ENCODE data around the gene CRIM1.

The CRIM1 gene

DNA sequence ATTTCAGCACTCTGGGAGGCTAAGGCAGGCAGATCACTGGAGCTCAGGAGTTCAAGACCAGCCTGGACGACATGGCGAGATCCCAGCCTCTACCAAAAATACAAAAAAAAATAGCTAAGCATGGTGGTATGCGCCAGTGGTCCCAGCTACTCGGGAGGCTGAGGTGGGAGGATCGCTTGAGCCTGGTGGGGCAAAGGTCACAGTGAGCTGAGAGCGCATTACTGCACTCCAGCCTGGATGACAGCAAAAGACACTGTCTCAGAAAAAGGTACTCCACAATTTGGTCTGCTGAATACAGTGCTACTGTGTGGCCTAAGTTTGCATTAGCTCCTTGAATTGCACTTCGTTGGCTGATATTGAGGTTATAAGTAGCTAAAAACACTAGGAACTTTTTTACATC lies 144.5 kb downstream of the CRIM1 start:
- peaks cover 6 to 49% (median 23%) of the 10 kb centered on the region in 3 donors for H3K36me3 ChIP-seq
- DNase-seq = no peak
- no peak overlapping the region for H3K4me3 ChIP-seq
- intact Hi-C loops (cut with DNase I; ENCODE audit: low total_unique reads) = no loop called here
- H3K27me3 ChIP-seq = no peaks in the 10 kb centered on the region
- peaks cover 0 to 59% (median 7%) of the 10 kb centered on the region in 4 donors for H3K4me1 ChIP-seq
- no peak overlapping the region for H3K27ac ChIP-seq
- no peaks in the 10 kb centered on the region for H3K9me3 ChIP-seq
- TF ChIP-seq, protein P1, sequence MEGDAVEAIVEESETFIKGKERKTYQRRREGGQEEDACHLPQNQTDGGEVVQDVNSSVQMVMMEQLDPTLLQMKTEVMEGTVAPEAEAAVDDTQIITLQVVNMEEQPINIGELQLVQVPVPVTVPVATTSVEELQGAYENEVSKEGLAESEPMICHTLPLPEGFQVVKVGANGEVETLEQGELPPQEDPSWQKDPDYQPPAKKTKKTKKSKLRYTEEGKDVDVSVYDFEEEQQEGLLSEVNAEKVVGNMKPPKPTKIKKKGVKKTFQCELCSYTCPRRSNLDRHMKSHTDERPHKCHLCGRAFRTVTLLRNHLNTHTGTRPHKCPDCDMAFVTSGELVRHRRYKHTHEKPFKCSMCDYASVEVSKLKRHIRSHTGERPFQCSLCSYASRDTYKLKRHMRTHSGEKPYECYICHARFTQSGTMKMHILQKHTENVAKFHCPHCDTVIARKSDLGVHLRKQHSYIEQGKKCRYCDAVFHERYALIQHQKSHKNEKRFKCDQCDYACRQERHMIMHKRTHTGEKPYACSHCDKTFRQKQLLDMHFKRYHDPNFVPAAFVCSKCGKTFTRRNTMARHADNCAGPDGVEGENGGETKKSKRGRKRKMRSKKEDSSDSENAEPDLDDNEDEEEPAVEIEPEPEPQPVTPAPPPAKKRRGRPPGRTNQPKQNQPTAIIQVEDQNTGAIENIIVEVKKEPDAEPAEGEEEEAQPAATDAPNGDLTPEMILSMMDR (IDR thresholded peaks at IDR 0.05) = no peak

DNA sequence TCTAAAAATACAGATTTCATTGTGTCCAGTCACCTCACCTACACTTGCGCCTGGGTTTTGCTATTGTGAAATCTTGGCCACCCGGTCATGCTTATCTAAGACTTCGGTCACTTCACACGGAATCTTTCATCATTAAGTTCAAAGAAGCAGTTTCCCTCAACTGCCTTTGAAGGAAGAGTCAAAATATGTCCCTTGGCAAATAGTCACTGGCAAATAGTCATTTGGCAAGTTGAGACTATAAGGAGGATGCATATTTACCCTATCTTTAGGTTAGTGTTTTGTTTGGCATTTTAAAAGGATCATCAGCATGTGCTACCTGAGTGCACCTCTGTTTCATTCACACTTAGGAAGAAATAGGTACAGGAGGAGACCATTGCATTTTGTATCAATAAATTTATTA lies 146.5 kb downstream of the CRIM1 start:
- Histone ChIP-seq H3K27me3 (no peaks in the 10 kb centered on the region), H3K27ac (peak overlapping the region in 1 of 2 donors; percentile 27), H3K9me3 (no peaks in the 10 kb centered on the region), H3K4me1 (peaks cover 0 to 58% (median 10%) of the 10 kb centered on the region in 4 donors), H3K4me3 (no peak overlapping the region), H3K36me3 (peaks cover 21 to 62% (median 33%) of the 10 kb centered on the region in 3 donors)
- intact Hi-C loops (cut with DNase I; ENCODE audit: low total_unique reads) = no loop called here
- no peak for DNase-seq
- TF ChIP-seq, protein P1 (IDR thresholded peaks at IDR 0.05) = no peak

DNA sequence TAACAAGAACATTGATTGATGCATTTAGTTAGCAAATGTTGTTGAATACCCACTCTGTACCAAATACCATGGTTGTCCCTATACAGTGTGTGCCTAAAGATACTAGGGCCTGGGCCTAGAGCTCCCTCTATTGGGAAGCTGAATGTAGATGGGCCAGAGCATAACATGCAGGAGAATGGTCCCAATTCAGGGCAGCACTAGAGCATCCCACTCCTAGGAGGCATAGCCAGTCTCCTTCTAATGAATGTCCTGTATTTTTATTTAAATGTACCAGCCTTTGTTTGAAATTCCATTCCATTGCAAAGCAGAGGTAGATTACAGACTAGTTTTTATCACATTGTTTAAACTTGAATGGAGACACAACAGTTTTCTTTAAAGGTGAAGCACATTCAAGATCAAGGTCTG lies 151.8 kb downstream of the CRIM1 start:
- Histone ChIP-seq H3K27me3 (no peaks in the 10 kb centered on the region), H3K4me1 (peaks cover 0 to 67% (median 3%) of the 10 kb centered on the region in 4 donors), H3K36me3 (peaks cover 40 to 61% (median 49%) of the 10 kb centered on the region in 3 donors), H3K9me3 (no peaks in the 10 kb centered on the region), H3K27ac (peak overlapping the region in 1 of 2 donors; percentile 51), H3K4me3 (no peak overlapping the region)
- peak in 1 of 2 donors; percentile 41 for DNase-seq
- TF ChIP-seq, protein P1 (IDR thresholded peaks at IDR 0.05) = peak; percentile 48 to 71
- intact Hi-C loops (cut with DNase I; ENCODE audit: low total_unique reads) = loop anchor here (5.0 kb wide), 1 partner anchor 155 kb away; no protein-coding TSS in a partner anchor

DNA sequence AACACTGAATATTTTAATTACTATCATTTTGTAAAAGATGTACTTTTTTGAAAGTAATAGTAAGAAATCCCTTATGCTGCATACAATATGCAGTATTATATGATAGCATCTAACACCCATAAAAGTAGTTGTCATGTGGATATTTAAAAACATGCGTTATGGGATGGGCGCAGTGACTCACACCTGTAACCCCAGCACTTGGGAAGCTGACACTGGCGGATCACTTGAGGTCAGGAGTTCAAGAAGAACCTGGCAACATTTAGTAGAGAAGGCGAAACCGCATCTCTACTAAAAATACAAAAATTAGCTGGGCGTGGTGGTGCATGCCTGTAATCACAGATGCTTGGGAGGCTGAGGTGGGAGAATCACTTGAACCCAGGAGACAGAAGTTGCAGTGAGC lies 153.5 kb downstream of the CRIM1 start:
- Histone ChIP-seq H3K27ac (peak overlapping the region in 1 of 2 donors; percentile 40), H3K9me3 (no peaks in the 10 kb centered on the region), H3K4me1 (peaks cover 0 to 67% (median 3%) of the 10 kb centered on the region in 4 donors), H3K4me3 (no peak overlapping the region), H3K27me3 (no peaks in the 10 kb centered on the region), H3K36me3 (peaks cover 57 to 66% (median 60%) of the 10 kb centered on the region in 3 donors)
- no peak for DNase-seq
- intact Hi-C loops (cut with DNase I; ENCODE audit: low total_unique reads) = loop anchor here (5.0 kb wide), 1 partner anchor 157 kb away; no protein-coding TSS in a partner anchor
- TF ChIP-seq, protein P1 (IDR thresholded peaks at IDR 0.05) = no peak

DNA sequence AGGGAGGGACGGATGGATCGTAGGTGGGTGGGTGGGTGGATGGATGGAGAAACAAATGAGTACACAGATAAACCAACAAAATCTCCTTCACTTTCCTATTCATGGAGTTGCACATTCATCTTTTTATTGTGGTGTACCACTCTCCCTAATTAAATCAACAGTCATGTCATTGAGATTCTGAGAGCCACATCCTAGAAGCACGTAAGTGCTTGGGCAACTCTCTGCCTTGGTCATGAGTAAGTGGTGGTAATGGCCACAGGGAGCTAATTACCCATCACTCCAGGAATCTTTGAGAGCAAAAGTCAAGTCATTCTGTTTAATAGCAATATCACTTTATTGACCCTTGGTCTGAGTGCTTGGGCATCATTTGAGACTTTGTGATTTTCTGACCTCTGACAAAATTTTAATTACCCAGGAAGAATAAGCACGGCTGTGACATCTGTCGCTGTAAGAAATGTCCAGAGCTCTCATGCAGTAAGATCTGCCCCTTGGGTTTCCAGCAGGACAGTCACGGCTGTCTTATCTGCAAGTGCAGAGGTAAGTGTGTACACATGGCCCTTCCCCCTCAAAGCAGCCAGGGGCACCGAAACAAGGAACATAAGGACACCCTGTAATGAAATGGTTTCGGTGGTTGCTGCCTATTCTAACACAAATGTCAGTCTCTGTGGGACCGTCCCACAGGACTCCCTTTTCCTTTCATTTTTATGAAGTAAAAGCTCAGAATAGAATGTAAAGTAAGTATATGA lies 156.5 kb downstream of the CRIM1 start:
- TF ChIP-seq, protein P1 (IDR thresholded peaks at IDR 0.05) = no peak
- Histone ChIP-seq H3K36me3 (peaks cover 72 to 79% (median 76%) of the 10 kb centered on the region in 3 donors), H3K27me3 (no peaks in the 10 kb centered on the region), H3K9me3 (no peaks in the 10 kb centered on the region), H3K4me3 (no peak overlapping the region), H3K27ac (peak overlapping the region; percentile 21 to 40), H3K4me1 (peaks cover 0 to 63% (median under 1%) of the 10 kb centered on the region in 4 donors)
- intact Hi-C loops (cut with DNase I; ENCODE audit: low total_unique reads) = no loop called here
- no peak for DNase-seq
